ENCODE measurements around the gene TCEAL9.
A peak's percentile ranks its signal among the peaks of the same experiment; 100 is the strongest.
"Not testable (repeated sequence)": the region's sequence is repeated elsewhere in the genome, so short reads cannot be mapped to it uniquely, and the experiment has no call there.

Gene TCEAL9

GRCh38 chrX:103347682-103348397 is 8.5 kb upstream of the TCEAL9 start:
- Histone ChIP-seq H3K4me3 (ENCODE audit: low read depth, low read length) (no peak overlapping the region), H3K27me3 (ENCODE audit: control insufficient read depth, insufficient read depth, low read length) (no peaks in the 10 kb centered on the region), H3K79me2 (no peaks in the 10 kb centered on the region), H3K9ac (no peak overlapping the region), H2AFZ (no peak overlapping the region), H3K4me2 (ENCODE audit: low read length) (no peak overlapping the region), H3K36me3 (ENCODE audit: control insufficient read depth, insufficient read depth, low read length) (no peaks in the 10 kb centered on the region), H3K27ac (no peak overlapping the region), H3K4me1 (no peaks in the 10 kb centered on the region), H3K9me3 (ENCODE audit: control insufficient read depth, low read length) (no peaks in the 10 kb centered on the region)
- TF ChIP-seq CTCF (IDR thresholded peaks at IDR 0.05): no peak

DNA sequence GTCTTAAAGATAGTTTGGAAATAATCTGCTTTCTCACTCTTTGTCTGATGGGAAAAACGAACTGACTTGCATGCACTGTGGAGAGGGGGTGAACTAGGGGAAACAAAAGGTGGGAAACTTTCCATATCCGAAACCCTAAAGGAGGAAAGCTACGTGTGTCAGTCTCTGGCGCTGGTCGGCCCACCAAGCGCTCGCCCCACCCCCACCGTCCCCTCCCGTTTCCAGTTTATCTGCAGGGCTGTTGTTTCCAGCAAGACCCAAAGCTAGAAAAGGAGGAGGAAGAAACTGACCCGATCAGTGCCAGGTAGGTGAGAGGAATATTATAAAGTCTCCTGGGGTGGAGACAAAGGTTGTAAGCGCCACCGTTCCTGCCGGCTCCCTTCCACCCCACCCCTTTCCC is 552 bp downstream of the TCEAL9 start:
- peak overlapping the region; percentile 92 for H3K27ac ChIP-seq
- H3K4me2 ChIP-seq (ENCODE audit: low read length): peak overlapping the region; percentile 77
- peak overlapping the region; percentile 46 for H3K9ac ChIP-seq
- peak overlapping the region; percentile 75 for H3K4me3 ChIP-seq (ENCODE audit: low read depth, low read length)
- no peaks in the 10 kb centered on the region for H3K27me3 ChIP-seq (ENCODE audit: control insufficient read depth, insufficient read depth, low read length)
- peak overlapping the region; percentile 88 for H2AFZ ChIP-seq
- H3K79me2 ChIP-seq: no peaks in the 10 kb centered on the region
- no peak for TF ChIP-seq CTCF (IDR thresholded peaks at IDR 0.05)
- H3K4me1 ChIP-seq: peaks cover 2% of the 10 kb centered on the region
- H3K9me3 ChIP-seq (ENCODE audit: control insufficient read depth, low read length): no peaks in the 10 kb centered on the region
- H3K36me3 ChIP-seq (ENCODE audit: control insufficient read depth, insufficient read depth, low read length): no peaks in the 10 kb centered on the region

- peak overlapping the region; percentile 75 for H3K4me3 ChIP-seq (ENCODE audit: low read depth, low read length)
- no peak overlapping the region for H3K9ac ChIP-seq
These were observed 1.6 kb downstream of the TCEAL9 start for GRCh38 chrX:103357871-103358270.

GRCh38 chrX:103359605-103360004 is 3.3 kb downstream of the TCEAL9 start:
- H3K4me3 ChIP-seq (ENCODE audit: low read depth, low read length): not testable (repeated sequence)

More at GRCh38 chrX:103357871-103358270, 1.6 kb downstream of the TCEAL9 start:
- Histone ChIP-seq H2AFZ (no peak overlapping the region), H3K79me2 (no peaks in the 10 kb centered on the region), H3K27ac (peak overlapping the region; percentile 92), H3K4me2 (ENCODE audit: low read length) (peak overlapping the region; percentile 77), H3K9me3 (ENCODE audit: control insufficient read depth, low read length) (no peaks in the 10 kb centered on the region), H3K36me3 (ENCODE audit: control insufficient read depth, insufficient read depth, low read length) (no peaks in the 10 kb centered on the region), H3K27me3 (ENCODE audit: control insufficient read depth, insufficient read depth, low read length) (no peaks in the 10 kb centered on the region), H3K4me1 (peaks cover 2% of the 10 kb centered on the region)
- no peak for TF ChIP-seq CTCF (IDR thresholded peaks at IDR 0.05)

GRCh38 chrX:103360092-103360491 is 3.8 kb downstream of the TCEAL9 start:
- H3K4me3 ChIP-seq (ENCODE audit: low read depth, low read length): no peak overlapping the region
- peaks cover 2% of the 10 kb centered on the region for H3K4me1 ChIP-seq
- H3K9me3 ChIP-seq (ENCODE audit: control insufficient read depth, low read length): no peaks in the 10 kb centered on the region
- H3K36me3 ChIP-seq (ENCODE audit: control insufficient read depth, insufficient read depth, low read length): no peaks in the 10 kb centered on the region
- H3K27ac ChIP-seq: no peak overlapping the region
- H3K9ac ChIP-seq: no peak overlapping the region
- H3K27me3 ChIP-seq (ENCODE audit: control insufficient read depth, insufficient read depth, low read length): no peaks in the 10 kb centered on the region
- no peak for TF ChIP-seq CTCF (IDR thresholded peaks at IDR 0.05)
- H3K4me2 ChIP-seq (ENCODE audit: low read length): no peak overlapping the region
- peak overlapping the region; percentile 25 for H2AFZ ChIP-seq
- no peaks in the 10 kb centered on the region for H3K79me2 ChIP-seq

More at GRCh38 chrX:103359605-103360004, 3.3 kb downstream of the TCEAL9 start:
- not testable (repeated sequence) for H3K79me2 ChIP-seq; H2AFZ ChIP-seq; H3K27ac ChIP-seq; H3K27me3 ChIP-seq (ENCODE audit: control insufficient read depth, insufficient read depth, low read length); H3K36me3 ChIP-seq (ENCODE audit: control insufficient read depth, insufficient read depth, low read length); H3K9me3 ChIP-seq (ENCODE audit: control insufficient read depth, low read length); H3K4me1 ChIP-seq; H3K4me2 ChIP-seq (ENCODE audit: low read length); H3K9ac ChIP-seq

Measured in parathyroid adenoma (tissue), 2 donors.